HG03378 (cell line): ENCODE data around the gene CTBP1.

Experiments used
- ATAC-seq: cut with Tn5 transposase; IDR thresholded peaks from one replicate; pipeline ENCODE4 v1.9.1; 2021; ENCODE audit warnings: mild to moderate bottlenecking, moderate library complexity; ENCODE audit not compliant: unreplicated experiment

CTBP1 gene

DNA sequence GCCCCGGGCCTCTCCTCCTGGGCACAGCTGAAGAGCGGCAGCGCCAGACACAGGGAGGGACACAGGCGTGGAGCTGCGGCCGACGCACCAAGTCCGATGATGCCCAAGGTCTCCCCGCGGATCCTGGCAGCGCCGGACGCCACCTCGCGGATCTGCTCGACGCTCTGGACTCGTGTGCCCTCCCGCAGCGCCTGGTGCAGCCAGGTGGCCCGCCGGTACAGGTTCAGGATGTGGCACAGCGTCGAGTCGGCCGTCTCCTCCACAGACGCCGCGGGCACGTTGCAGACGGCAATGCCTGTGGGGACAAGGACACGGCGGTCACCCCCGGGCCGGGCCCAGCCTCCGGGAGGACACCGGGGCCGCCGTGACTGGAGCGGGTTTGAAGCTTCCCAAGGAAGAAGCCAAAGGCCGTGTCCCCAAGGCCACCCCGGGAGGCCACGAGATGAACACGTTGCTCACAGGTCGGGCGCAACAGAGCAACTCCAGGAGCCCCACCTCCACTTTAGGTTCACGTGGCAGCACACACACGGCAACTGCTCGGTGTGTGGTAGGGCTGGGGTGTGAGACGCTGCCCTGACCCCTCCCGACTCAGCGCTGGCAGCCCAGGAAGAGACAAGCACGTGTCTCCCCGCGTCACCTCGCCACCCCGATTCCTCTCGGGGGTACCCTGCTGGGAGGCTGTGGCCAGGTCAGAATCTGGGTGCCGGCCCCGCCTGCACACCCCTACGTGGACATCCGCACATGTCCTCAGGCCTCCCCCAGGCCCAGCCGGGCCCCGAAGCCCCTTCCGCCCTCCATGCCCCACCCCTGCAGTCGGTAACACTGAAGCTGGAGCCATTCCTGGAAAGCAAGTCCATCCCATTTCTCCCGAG, 23.4 kb downstream of the CTBP1 start:
- ATAC-seq: no peak

DNA sequence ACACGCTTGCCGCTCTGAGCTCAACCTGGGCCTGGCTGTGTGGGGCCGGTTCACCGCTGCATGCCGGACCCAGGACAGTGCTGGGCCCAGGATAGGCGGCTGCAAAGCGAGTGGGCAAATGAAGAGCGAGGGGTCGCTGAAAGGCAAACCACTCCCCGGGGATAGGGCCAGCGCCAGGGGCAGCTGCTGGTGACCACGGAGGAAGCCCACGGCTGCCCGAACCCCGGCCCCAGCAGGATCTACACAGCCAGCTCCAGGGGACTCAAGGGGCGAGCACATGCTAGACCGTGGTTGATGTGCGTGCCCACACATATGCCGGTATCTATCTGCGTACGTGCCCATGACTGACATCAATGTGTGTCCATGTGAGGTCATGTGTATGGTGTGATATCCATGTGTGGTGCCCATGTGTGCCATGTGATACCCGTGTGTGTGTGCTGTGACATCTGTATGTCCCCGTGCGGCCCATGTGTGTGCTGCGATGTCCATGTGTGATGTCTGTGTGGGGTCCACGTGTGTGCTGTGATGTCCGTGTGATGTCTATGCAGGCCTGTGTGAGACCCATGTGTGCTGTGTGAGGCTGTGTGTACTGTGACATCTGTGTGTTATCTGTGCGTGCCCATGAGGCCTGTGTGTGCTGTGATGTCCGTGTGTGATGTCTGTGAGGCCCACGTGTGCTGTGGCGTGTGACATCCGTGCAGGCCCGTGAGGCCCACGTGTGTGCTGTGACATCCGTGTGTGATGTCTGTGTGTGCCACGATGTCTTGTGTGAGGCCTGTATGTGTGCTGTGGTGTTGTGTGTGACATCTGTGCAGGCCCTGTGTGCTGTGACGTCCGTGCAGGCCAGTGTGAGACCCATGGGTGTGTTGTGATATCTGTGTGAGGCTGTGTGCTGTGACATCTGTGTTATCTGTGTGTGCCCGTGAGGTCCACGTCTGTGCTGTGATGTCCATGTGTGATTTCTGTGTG, 24.8 kb downstream of the CTBP1 start:
- ATAC-seq: no peak

- no peak for ATAC-seq
Observed at GRCh38 chr4:1222938-1223690, 25.8 kb downstream of the CTBP1 start.

DNA sequence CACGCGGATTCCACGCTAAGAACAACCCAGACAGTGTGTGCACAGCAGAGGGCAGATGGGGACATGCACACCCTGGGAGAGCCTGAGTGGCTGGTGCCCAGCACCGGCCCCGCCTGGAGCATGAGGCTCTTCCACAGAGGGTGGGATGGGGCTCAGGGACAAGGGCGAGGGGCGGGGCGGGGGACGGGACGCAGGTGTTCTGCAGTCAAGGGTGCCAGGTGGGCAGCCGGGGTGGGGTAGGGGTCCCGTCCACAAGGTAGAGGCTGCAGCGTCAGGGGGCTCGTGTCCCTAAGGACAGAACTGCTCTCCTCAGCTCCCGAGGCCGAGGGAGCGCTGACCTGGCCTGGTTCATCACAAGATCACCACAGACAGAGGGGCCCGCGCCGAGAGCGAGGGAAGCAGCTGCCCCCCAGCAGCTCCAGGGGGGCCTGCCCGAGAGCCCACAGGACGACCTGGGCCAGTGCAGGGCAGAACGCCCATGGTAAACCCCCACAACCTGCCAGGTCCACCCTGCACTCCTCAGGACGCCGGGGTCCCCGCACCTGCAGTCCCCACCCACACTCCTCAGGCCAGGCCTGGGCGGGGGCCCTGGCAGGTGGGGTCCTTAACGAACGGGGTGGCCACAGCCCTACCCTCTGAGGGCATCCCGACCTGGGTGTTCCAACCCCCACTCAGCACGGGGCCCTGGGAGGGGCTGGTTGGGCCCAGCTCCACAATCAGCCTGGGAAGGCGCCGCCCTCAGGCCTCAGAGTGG, 26.7 kb downstream of the CTBP1 start:
- no peak for ATAC-seq

DNA sequence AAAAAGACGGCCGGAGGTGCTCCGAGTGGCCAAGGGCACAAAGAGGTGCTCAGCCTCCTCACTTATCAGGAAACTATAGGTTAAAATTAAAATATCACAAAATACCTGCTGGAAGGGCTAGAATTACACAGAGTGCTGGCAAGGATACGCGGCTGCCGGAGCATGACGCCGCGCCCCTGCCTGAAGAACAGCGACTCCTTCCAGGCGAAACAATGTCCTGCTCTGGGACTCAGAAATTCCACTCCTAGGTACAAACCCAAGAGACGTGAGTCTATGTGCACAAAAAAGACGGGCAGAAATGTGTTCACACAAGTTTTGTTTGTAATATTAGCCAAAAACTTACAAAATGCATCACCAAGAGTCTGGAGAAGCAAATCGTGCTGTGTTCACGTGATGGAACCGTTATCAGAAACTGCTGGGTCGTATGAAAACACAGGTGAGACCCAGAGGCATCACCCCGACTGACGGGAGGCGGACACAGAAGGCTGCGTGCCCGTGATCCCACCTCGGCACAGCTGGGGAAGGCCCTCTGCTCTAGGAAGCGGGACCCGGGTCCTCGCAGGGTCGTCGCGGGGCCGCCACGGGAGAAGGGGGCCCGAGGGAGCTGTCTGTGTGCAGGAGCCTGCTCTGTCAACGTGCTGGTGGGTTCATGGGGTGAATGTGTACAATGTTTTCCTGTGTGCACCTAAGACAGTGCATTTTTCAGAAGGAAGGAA, 27.6 kb downstream of the CTBP1 start:
- no peak for ATAC-seq

DNA sequence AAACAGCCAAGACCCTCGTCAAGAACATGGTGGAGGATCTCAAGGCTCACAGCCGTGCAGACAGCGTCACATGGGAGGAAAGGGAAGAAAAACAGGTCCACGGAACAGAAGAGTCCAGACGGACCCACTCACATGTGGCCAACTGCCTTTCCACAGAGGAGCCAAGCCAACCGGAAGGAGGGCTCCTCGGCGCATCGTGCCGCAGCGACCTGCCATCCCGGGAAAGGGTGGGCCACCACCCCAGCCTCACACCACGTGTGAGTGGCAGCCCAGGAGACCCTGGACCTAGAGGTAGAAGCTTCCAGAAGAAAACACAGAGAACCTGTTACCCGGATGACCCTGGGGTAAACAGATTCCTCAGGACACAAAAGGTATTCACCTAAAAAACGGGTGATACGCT, 28.4 kb downstream of the CTBP1 start:
- ATAC-seq: no peak

- ATAC-seq: no peak
Observed at GRCh38 chr4:1219566-1219950, 29.4 kb downstream of the CTBP1 start.

GRCh38 chr4:1218634-1219565, 30.0 kb downstream of the CTBP1 start:
- ATAC-seq: peak; percentile 77

- no peak for ATAC-seq
Observed at GRCh38 chr4:1217366-1217765, 31.6 kb downstream of the CTBP1 start.

GRCh38 chr4:1216869-1217294, 32.0 kb downstream of the CTBP1 start:
- ATAC-seq: no peak

- ATAC-seq: no peak
Observed at GRCh38 chr4:1216076-1216614, 32.8 kb downstream of the CTBP1 start.

- no peak for ATAC-seq
Observed at GRCh38 chr4:1215141-1216075, 33.5 kb downstream of the CTBP1 start.

DNA sequence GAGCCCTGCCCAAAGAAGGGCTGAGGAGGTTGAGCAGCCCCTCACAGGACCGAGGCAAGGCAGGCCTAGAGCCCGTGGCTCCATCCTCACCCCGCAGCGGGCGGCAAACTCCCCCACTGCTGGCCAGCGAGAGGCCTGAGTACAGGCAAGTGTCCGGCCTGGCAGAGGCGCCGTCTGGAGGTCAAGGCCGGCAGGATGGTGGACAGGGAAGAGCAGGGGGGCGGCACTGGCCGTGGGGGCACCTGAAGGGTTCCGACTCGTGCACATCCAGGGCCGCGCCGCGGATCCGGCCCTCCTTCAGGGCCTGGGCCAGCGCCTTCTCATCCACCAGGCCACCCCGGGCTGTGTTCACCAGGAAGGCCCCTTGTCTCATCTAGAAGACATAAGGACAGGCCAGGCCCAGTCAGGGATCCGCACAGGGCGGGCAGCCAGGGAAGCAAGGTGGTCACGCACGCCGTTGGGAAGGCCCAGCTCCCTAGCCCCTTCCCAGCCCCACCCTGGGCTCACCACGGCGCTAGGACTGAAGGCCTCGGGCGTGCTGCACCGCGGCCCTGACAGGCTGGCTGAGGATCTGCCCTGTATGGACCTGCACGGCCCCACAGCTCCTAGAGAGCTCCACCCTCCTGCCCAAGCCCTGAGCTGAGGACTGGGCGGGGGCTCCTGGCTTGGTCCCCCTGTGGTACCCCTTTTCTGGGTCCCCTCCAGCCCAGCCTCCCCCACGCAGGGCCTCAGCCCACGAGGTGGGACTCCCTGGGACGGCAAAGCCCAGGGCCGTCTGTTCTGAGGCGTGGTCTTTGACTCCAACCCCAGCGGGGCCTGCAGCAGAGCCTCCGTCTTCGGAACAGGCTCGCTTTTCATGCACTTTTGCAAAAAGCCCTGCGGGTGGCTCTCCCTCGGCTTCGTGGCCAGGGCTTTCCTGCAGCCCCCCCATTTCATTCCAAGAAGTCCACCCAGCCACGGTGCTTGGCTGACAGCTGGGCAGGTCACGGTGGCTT, 34.5 kb downstream of the CTBP1 start:
- no peak for ATAC-seq

- no peak for ATAC-seq
Observed at GRCh38 chr4:1213336-1213995, 35.5 kb downstream of the CTBP1 start.

GRCh38 chr4:1212546-1213335, 36.2 kb downstream of the CTBP1 start:
- no peak for ATAC-seq
